ENCODE data around the gene KSR1.

Gene KSR1

GRCh38 chr17:27469256-27469655 lies 13.0 kb downstream of the KSR1 start:
- Histone ChIP-seq H3K36me3 (ENCODE audit: control insufficient read depth in 4 of 4, insufficient read depth in 4 of 4, low read length in 3 of 4) (no peaks in the 10 kb centered on the region), H3K4me1 (ENCODE audit: control extremely low read depth in 1 of 4, control insufficient read depth in 4 of 4, insufficient read depth in 4 of 4, low read length in 3 of 4) (peaks cover 5 to 68% (median 48%) of the 10 kb centered on the region in 4 experiments), H3K27ac (ENCODE audit: insufficient read depth in 1 of 2, low read depth in 1 of 2, low read length in 2 of 2, poor library complexity in 1 of 2, severe bottlenecking in 2 of 2) (no peak overlapping the region), H3K4me3 (ENCODE audit: control insufficient read depth in 1 of 7, extremely low read depth in 1 of 7, insufficient read depth in 4 of 7, low read depth in 2 of 7, low read length in 6 of 7) (no peak overlapping the region), H3K27me3 (replicated peaks in 2 of 5; ENCODE audit: control insufficient read depth in 4 of 5, insufficient read depth in 5 of 5, low read length in 4 of 5) (no peaks in the 10 kb centered on the region), H3K9me3 (ENCODE audit: control extremely low read depth in 1 of 5, control insufficient read depth in 4 of 5, insufficient read depth in 2 of 5, low read depth in 1 of 5, low read length in 4 of 5) (no peaks in the 10 kb centered on the region)
- ChIA-PET POLR2A (interaction anchor here (1.1 kb wide), 1 partner anchor 16 kb away, joined by 3 read pairs; no protein-coding TSS in a partner anchor), CTCF (interaction anchor here (1.7 to 1.9 kb wide), 2 partner anchors 10 to 80 kb away, joined by 3 to 6 read pairs; no protein-coding TSS in a partner anchor)
- WGBS (ENCODE audit: insufficient coverage): 97% methylated on average over 6 of the region's 7 CpGs
- no peak for DNase-seq

GRCh38 chr17:27471321-27472269 lies 15.3 kb downstream of the KSR1 start:
- no peak overlapping the region for H3K4me3 ChIP-seq (ENCODE audit: control insufficient read depth in 1 of 7, extremely low read depth in 1 of 7, insufficient read depth in 4 of 7, low read depth in 2 of 7, low read length in 6 of 7)
- H3K9me3 ChIP-seq (ENCODE audit: control extremely low read depth in 1 of 5, control insufficient read depth in 4 of 5, insufficient read depth in 2 of 5, low read depth in 1 of 5, low read length in 4 of 5): no peaks in the 10 kb centered on the region
- ChIA-PET POLR2A (interaction anchor here (1.7 kb wide), 1 partner anchor 14 kb away, joined by 6 read pairs; no protein-coding TSS in a partner anchor), CTCF (interaction anchor here (0.8 to 2.4 kb wide), 8 partner anchors 11 to 236 kb away, joined by 3 to 7 read pairs (median 3); partner anchors contain the start of gene KSR1)
- no peaks in the 10 kb centered on the region for H3K36me3 ChIP-seq (ENCODE audit: control insufficient read depth in 4 of 4, insufficient read depth in 4 of 4, low read length in 3 of 4)
- DNase-seq: peak in 2 of 3 donors; percentile 64 to 73
- 93% methylated on average over 8 of the region's 14 CpGs for whole genome bisulfite sequencing (ENCODE audit: insufficient coverage)
- no peaks in the 10 kb centered on the region for H3K27me3 ChIP-seq (replicated peaks in 2 of 5; ENCODE audit: control insufficient read depth in 4 of 5, insufficient read depth in 5 of 5, low read length in 4 of 5)
- no peak overlapping the region for H3K27ac ChIP-seq (ENCODE audit: insufficient read depth in 1 of 2, low read depth in 1 of 2, low read length in 2 of 2, poor library complexity in 1 of 2, severe bottlenecking in 2 of 2)
- peaks cover 8 to 76% (median 61%) of the 10 kb centered on the region in 4 experiments for H3K4me1 ChIP-seq (ENCODE audit: control extremely low read depth in 1 of 4, control insufficient read depth in 4 of 4, insufficient read depth in 4 of 4, low read length in 3 of 4)

DNA sequence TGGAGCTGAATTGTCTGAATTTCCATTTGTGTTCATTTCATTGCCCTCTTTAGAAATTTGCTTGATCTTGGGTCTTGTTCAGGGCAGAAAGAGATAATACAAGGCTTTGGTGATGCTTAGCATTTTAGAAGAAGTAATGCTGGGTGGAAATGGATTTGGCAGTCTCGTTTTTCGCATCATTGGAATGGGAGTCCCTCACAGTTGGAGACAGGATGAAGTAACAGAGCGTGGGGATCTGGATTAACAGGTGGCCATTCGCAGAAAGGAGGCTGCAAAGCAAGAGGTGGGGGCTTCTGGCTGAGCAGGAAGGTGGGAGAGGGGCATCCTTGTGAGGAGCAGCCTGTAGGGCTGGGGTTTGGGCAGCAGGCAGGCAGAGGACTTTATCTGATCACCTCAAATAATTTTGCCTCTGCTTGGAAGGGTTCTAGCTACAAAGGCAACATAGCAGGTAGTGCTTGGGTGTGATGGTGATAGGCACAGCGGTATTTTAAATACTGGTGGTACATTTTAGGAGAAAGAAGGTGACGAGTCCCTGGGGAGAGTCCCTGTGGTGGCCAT lies 17.0 kb downstream of the KSR1 start:
- CTCF ChIA-PET: interaction anchor here (0.6 to 2.5 kb wide), 14 partner anchors 13 to 129 kb away, joined by 3 to 11 read pairs (median 4); partner anchors contain the start of gene KSR1
- POLR2A ChIA-PET: interaction anchor here (0.7 to 1.7 kb wide), 5 partner anchors 9 to 71 kb away, joined by 3 to 8 read pairs (median 4); partner anchors contain the start of gene KSR1
- Histone ChIP-seq H3K27me3 (replicated peaks in 2 of 5; ENCODE audit: control insufficient read depth in 4 of 5, insufficient read depth in 5 of 5, low read length in 4 of 5) (no peaks in the 10 kb centered on the region), H3K27ac (ENCODE audit: insufficient read depth in 1 of 2, low read depth in 1 of 2, low read length in 2 of 2, poor library complexity in 1 of 2, severe bottlenecking in 2 of 2) (peak overlapping the region; percentile 67 to 89), H3K36me3 (ENCODE audit: control insufficient read depth in 4 of 4, insufficient read depth in 4 of 4, low read length in 3 of 4) (no peaks in the 10 kb centered on the region), H3K4me1 (ENCODE audit: control extremely low read depth in 1 of 4, control insufficient read depth in 4 of 4, insufficient read depth in 4 of 4, low read length in 3 of 4) (peaks cover 8 to 80% (median 71%) of the 10 kb centered on the region in 4 experiments), H3K9me3 (ENCODE audit: control extremely low read depth in 1 of 5, control insufficient read depth in 4 of 5, insufficient read depth in 2 of 5, low read depth in 1 of 5, low read length in 4 of 5) (no peaks in the 10 kb centered on the region), H3K4me3 (ENCODE audit: control insufficient read depth in 1 of 7, extremely low read depth in 1 of 7, insufficient read depth in 4 of 7, low read depth in 2 of 7, low read length in 6 of 7) (peak overlapping the region in 4 of 7 experiments; percentile 28 to 66 (median 40))
- peak in 1 of 3 donors; percentile 24 for DNase-seq
- WGBS (ENCODE audit: insufficient coverage): 70% methylated on average over 6 of the region's 6 CpGs

DNA sequence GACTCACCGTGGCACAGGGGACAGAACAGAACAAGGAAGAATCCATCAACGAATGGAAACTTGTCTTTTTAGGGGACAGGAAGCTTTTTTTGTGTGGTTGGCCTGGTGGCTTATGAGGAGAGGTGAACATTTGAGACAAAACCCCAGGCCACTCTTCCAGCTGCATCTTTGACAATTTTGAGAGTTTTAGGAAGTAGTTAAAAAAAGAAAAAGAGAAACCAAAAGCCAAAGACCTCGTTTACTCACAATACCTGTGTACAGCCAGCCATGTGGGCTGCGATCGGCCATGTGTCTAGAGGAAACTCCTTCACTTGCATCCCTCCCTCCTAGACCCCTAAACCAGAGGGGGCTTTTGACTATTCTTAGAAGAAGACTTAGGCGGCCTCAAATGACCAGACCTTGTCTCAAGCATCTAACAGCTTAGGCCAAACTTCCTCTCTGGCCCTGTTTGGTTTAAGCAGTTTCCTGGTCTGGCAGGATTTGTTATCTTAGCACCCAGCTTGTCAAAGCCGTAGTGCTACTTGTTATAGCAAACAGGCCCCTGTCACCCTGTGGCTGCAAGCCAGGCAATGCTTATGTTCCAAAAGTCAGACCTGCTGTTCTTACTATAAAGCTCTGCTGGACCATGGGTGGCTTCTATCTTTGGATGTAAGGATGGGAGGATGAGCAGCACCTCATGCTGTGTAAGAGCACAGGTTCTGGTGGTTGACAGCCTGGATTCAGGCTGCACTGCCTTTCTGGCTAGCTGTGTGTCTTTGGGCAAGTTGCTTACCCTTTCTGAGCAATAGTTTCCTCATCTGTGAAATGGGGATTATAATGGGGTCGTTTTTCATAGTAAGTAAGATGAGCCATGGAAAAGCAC lies 17.7 kb downstream of the KSR1 start:
- no peaks in the 10 kb centered on the region for H3K9me3 ChIP-seq (ENCODE audit: control extremely low read depth in 1 of 5, control insufficient read depth in 4 of 5, insufficient read depth in 2 of 5, low read depth in 1 of 5, low read length in 4 of 5)
- WGBS (ENCODE audit: insufficient coverage): 0% methylated on average over 5 of the region's 8 CpGs
- peak overlapping the region in 6 of 7 experiments; percentile 25 to 66 (median 40) for H3K4me3 ChIP-seq (ENCODE audit: control insufficient read depth in 1 of 7, extremely low read depth in 1 of 7, insufficient read depth in 4 of 7, low read depth in 2 of 7, low read length in 6 of 7)
- DNase-seq: peak; percentile 89 to 99 (median 98)
- H3K4me1 ChIP-seq (ENCODE audit: control extremely low read depth in 1 of 4, control insufficient read depth in 4 of 4, insufficient read depth in 4 of 4, low read length in 3 of 4): peaks cover 8 to 77% (median 71%) of the 10 kb centered on the region in 4 experiments
- POLR2A ChIA-PET: interaction anchor here (0.7 to 1.7 kb wide), 5 partner anchors 9 to 70 kb away, joined by 3 to 8 read pairs (median 4); partner anchors contain the start of gene KSR1
- no peaks in the 10 kb centered on the region for H3K36me3 ChIP-seq (ENCODE audit: control insufficient read depth in 4 of 4, insufficient read depth in 4 of 4, low read length in 3 of 4)
- H3K27me3 ChIP-seq (replicated peaks in 2 of 5; ENCODE audit: control insufficient read depth in 4 of 5, insufficient read depth in 5 of 5, low read length in 4 of 5): no peaks in the 10 kb centered on the region
- peak overlapping the region; percentile 67 to 89 for H3K27ac ChIP-seq (ENCODE audit: insufficient read depth in 1 of 2, low read depth in 1 of 2, low read length in 2 of 2, poor library complexity in 1 of 2, severe bottlenecking in 2 of 2)
- CTCF ChIA-PET: interaction anchor here (0.6 to 2.8 kb wide), 20 partner anchors 9 to 129 kb away, joined by 3 to 11 read pairs (median 4); partner anchors contain the start of gene KSR1

- WGBS (ENCODE audit: insufficient coverage): 97% methylated on average over 7 of the region's 10 CpGs
- Histone ChIP-seq H3K27ac (ENCODE audit: insufficient read depth in 1 of 2, low read depth in 1 of 2, low read length in 2 of 2, poor library complexity in 1 of 2, severe bottlenecking in 2 of 2) (peak overlapping the region in 1 of 2 experiments; percentile 30), H3K36me3 (ENCODE audit: control insufficient read depth in 4 of 4, insufficient read depth in 4 of 4, low read length in 3 of 4) (no peaks in the 10 kb centered on the region), H3K4me3 (ENCODE audit: control insufficient read depth in 1 of 7, extremely low read depth in 1 of 7, insufficient read depth in 4 of 7, low read depth in 2 of 7, low read length in 6 of 7) (peak overlapping the region in 2 of 7 experiments; percentile 25 to 44), H3K27me3 (replicated peaks in 2 of 5; ENCODE audit: control insufficient read depth in 4 of 5, insufficient read depth in 5 of 5, low read length in 4 of 5) (no peaks in the 10 kb centered on the region), H3K4me1 (ENCODE audit: control extremely low read depth in 1 of 4, control insufficient read depth in 4 of 4, insufficient read depth in 4 of 4, low read length in 3 of 4) (peaks cover 8 to 78% (median 71%) of the 10 kb centered on the region in 4 experiments), H3K9me3 (ENCODE audit: control extremely low read depth in 1 of 5, control insufficient read depth in 4 of 5, insufficient read depth in 2 of 5, low read depth in 1 of 5, low read length in 4 of 5) (no peaks in the 10 kb centered on the region)
- ChIA-PET CTCF (interaction anchor here (1.2 to 2.8 kb wide), 7 partner anchors 9 to 125 kb away, joined by 3 to 11 read pairs (median 4); no protein-coding TSS in a partner anchor), POLR2A (no interaction called here)
- DNase-seq: no peak
These were observed 18.9 kb downstream of the KSR1 start for GRCh38 chr17:27475070-27475673.

Measured in common myeloid progenitor, CD34-positive (primary cell).